HepG2 (cell line): ENCODE results near the gene PPP1R8. TPM values are rescaled to one million over a fixed set of nuclear protein-coding genes. Genes with fewer than 3 reads are reported as not detected.

Source experiments
- ARHGAP35 ChIP-seq: sonication (generic); formaldehyde crosslinking; IDR thresholded peaks from 2 replicates; pipeline ENCODE4 v1.9.0; 2022; ENCODE audit warnings: mild to moderate bottlenecking, inconsistent platforms, moderate library complexity, missing genetic modification reagents, borderline replicate concordance
- CHD4 ChIP-seq: fragments of 200-600 bp; sonication (generic); IDR thresholded peaks from 2 replicates; pipeline ENCODE4 v1.7.0; 2017; ENCODE audit warnings: mild to moderate bottlenecking, low read length, borderline replicate concordance
- DR1 ChIP-seq: sonication (generic); formaldehyde crosslinking; IDR thresholded peaks from 2 replicates; pipeline ENCODE4 v1.8.0; 2021; ENCODE audit warnings: mild to moderate bottlenecking, missing genetic modification reagents, inconsistent platforms
- HNF1B ChIP-seq: sonication (generic); formaldehyde crosslinking; IDR thresholded peaks from 2 replicates; pipeline ENCODE4 v1.5.1; 2020; ENCODE audit warnings: mild to moderate bottlenecking, moderate library complexity, missing genetic modification reagents
- NFKB2 ChIP-seq: sonication (generic); formaldehyde crosslinking; IDR thresholded peaks from 2 replicates; pipeline ENCODE4 v1.4.0; 2020; ENCODE audit warnings: missing genetic modification reagents, borderline replicate concordance
- PATZ1 ChIP-seq: sonication (generic); formaldehyde crosslinking; IDR thresholded peaks from 2 replicates; pipeline ENCODE4 v1.4.0; 2020; ENCODE audit warnings: missing genetic modification reagents
- PAX8 ChIP-seq: sonication (generic); formaldehyde crosslinking; IDR thresholded peaks from 2 replicates; pipeline ENCODE4 v1.8.0; 2022; ENCODE audit warnings: mild to moderate bottlenecking, missing genetic modification reagents, borderline replicate concordance
- PAXIP1 ChIP-seq: sonication (generic); formaldehyde crosslinking; conservative IDR thresholded peaks from 2 replicates; pipeline ENCODE4 v1.4.0; 2020; ENCODE audit warnings: mild to moderate bottlenecking, missing genetic modification reagents, moderate library complexity
- PRDM15 ChIP-seq: sonication (generic); formaldehyde crosslinking; IDR thresholded peaks from 2 replicates; pipeline ENCODE4 v1.4.0; 2020; ENCODE audit warnings: missing genetic modification reagents
- RBFOX2 ChIP-seq: fragments of 200-400 bp; formaldehyde crosslinking; IDR thresholded peaks from 2 replicates; pipeline ENCODE4 v1.6.1; 2017; ENCODE audit warnings: low read depth, mild to moderate bottlenecking, low read length
- STAT5B ChIP-seq: sonication (generic); formaldehyde crosslinking; IDR thresholded peaks from 2 replicates; pipeline ENCODE4 v1.4.0; 2020; ENCODE audit warnings: missing genetic modification reagents
- ZBTB26 ChIP-seq: IDR thresholded peaks from 2 replicates; pipeline ENCODE4 v1.6.1; 2016; ENCODE audit warnings: missing compliant biosample characterization, missing genetic modification reagents, borderline replicate concordance
- ZNF383 ChIP-seq: sonication (generic); formaldehyde crosslinking; IDR thresholded peaks from 2 replicates; pipeline ENCODE4 v1.4.0; 2020; ENCODE audit warnings: missing genetic modification reagents, mild to moderate bottlenecking, borderline replicate concordance
- ZNF672 ChIP-seq: sonication (generic); formaldehyde crosslinking; IDR thresholded peaks from 2 replicates; pipeline ENCODE4 v1.8.1; 2022; ENCODE audit warnings: missing genetic modification reagents
- ZNF878 ChIP-seq: sonication (generic); formaldehyde crosslinking; IDR thresholded peaks from 2 replicates; pipeline ENCODE4 v1.8.1; 2023; ENCODE audit warnings: mild to moderate bottlenecking, missing genetic modification reagents, moderate library complexity
- polyA plus RNA-seq, 8 experiments: library from polyadenylated mRNA; depleted of rRNA in 3 of 8; stranded (reverse) in 7 of 8; unstranded in 1 of 8; fragments of >200 nt; fragmentation: Illumina TruSeq in 4 of 8; extraction: Trizol in 4 of 8; gene quantifications; 2 replicates each; pipeline versions ENCODE4 v1.2.1 to v1.2.3, GENCODE V29; 2011 to 2016; ENCODE audit warnings: low read depth in 4 of 8, missing spikeins in 1 of 8, mixed read lengths in 1 of 8; ENCODE audit not compliant: insufficient read depth in 1 of 8
- total RNA-seq, 5 experiments: library from RNA; depleted of rRNA; stranded (reverse); fragments of >200 nt; fragmentation: Illumina TruSeq; extraction: Trizol; gene quantifications; 2 replicates each; pipeline ENCODE4 v1.2.3, GENCODE V29; 2016; ENCODE audit warnings: low read depth in 1 of 5

The PPP1R8 gene
- total and polyA plus RNA-seq, 2 of the 13 experiments (the other 11 are each of a cell fraction or from before 2014, with no cell fraction given), result 38.3 to 62.2 TPM

GRCh38 chr1:27830621-27831440 lies at the start of gene PPP1R8 (continued):
- peak; percentile 77 for TF ChIP-seq HNF1B (CRISPR knock-in tag)
- TF ChIP-seq ZBTB26, result 0 out of 2 replicates have a peak, but pooled peaks have one; percentile 66
- peak; percentile 61; the same call in 1 of the 2 replicates for TF ChIP-seq NFKB2 (CRISPR knock-in tag)
- no peak for TF ChIP-seq ZNF672 (CRISPR knock-in tag)
- TF ChIP-seq RBFOX2, result peak; percentile 91
- peak; percentile 74 for TF ChIP-seq DR1 (CRISPR knock-in tag)
- TF ChIP-seq ARHGAP35 (CRISPR knock-in tag), result no peak
- no peak for TF ChIP-seq PRDM15 (CRISPR knock-in tag)
- no peak for TF ChIP-seq ZNF383 (CRISPR knock-in tag)
- no peak for TF ChIP-seq PAX8
- no peak for TF ChIP-seq STAT5B
- TF ChIP-seq CHD4, result no peak
- TF ChIP-seq PAXIP1 (CRISPR knock-in tag), result peak; percentile 58
- TF ChIP-seq ZNF878 (CRISPR knock-in tag), result peak; percentile 74; the same call in 1 of the 2 replicates
- TF ChIP-seq PATZ1 (CRISPR knock-in tag), result peak; percentile 46; the same call in 1 of the 2 replicates
